Spleen (tissue), 11 donors: ENCODE measurements around the gene TGFBR3L. TPM values are rescaled to one million over a fixed set of nuclear protein-coding genes. Genes with fewer than 3 reads are reported as not detected.
A peak's percentile ranks its signal among the peaks of the same experiment; 100 is the strongest.

Experiments
- DNase-seq: peaks from one replicate; pipeline ENCODE4 v3.0.0-alpha.2; 2020
- H3K27ac ChIP-seq, 8 donors: fragments of 200-600 bp; sonication (generic) in 7 of 8; 1 replicate in 4 of 8; 2 replicates in 4 of 8; pipeline versions ENCODE4 v1.5.0 to v1.8.0; 2016 to 2021; ENCODE audit warnings: inconsistent platforms in 4 of 8, mild to moderate bottlenecking in 4 of 8, moderate library complexity in 1 of 8
- H3K27me3 ChIP-seq, 7 donors: fragments of 200-600 bp; sonication (generic) in 6 of 7; replicated peaks in 1 of 7; 1 replicate in 4 of 7; 2 replicates in 3 of 7; pipeline versions ENCODE4 v1.5.0 to v1.8.0; 2016 to 2021; ENCODE audit warnings: inconsistent platforms in 3 of 7, mild to moderate bottlenecking in 1 of 7
- H3K36me3 ChIP-seq, 6 donors: fragments of 200-600 bp; sonication (generic) in 5 of 6; 1 replicate in 4 of 6; 2 replicates in 2 of 6; pipeline versions ENCODE4 v1.5.0 to v1.8.0; 2016 to 2021; ENCODE audit warnings: inconsistent platforms in 2 of 6
- H3K4me1 ChIP-seq, 6 donors: fragments of 200-600 bp; sonication (generic) in 5 of 6; 1 replicate in 3 of 6; 2 replicates in 3 of 6; pipeline versions ENCODE4 v1.5.0 to v1.8.0; 2016 to 2021; ENCODE audit warnings: inconsistent platforms in 3 of 6
- H3K4me3 ChIP-seq, 8 donors: fragments of 200-600 bp; sonication (generic) in 7 of 8; 1 replicate in 4 of 8; 2 replicates in 4 of 8; pipeline versions ENCODE4 v1.5.0 to v1.8.0; 2016 to 2021; ENCODE audit warnings: inconsistent platforms in 4 of 8, mild to moderate bottlenecking in 4 of 8, moderate library complexity in 2 of 8
- H3K9me3 ChIP-seq, 8 donors: fragments of 200-600 bp; sonication (generic) in 7 of 8; 1 replicate in 4 of 8; 2 replicates in 4 of 8; pipeline versions ENCODE4 v1.5.0 to v1.8.0; 2016 to 2021; ENCODE audit warnings: inconsistent platforms in 4 of 8
- CTCF ChIP-seq, 11 experiments: fragments of 200-600 bp in 7 of 11; fragments of 450-650 bp in 4 of 11; sonication (generic) in 4 of 11; IDR thresholded peaks in 8 of 11; conservative IDR thresholded peaks in 3 of 11; 1 replicate in 7 of 11; 2 replicates in 4 of 11; pipeline versions ENCODE4 v1.4.0 to v1.8.0; 2016 to 2021; ENCODE audit warnings: antibody characterized with exemption in 11 of 11, inconsistent platforms in 4 of 11, mild to moderate bottlenecking in 1 of 11
- POLR2A ChIP-seq, 3 donors: fragments of 450-650 bp; IDR thresholded peaks; one replicate each; pipeline ENCODE4 v1.5.1; 2017; ENCODE audit warnings: antibody characterized with exemption in 3 of 3, mild to moderate bottlenecking in 1 of 3
- POLR2AphosphoS5 ChIP-seq, 3 donors: sonication (generic); formaldehyde crosslinking; IDR thresholded peaks; one replicate each; pipeline ENCODE4 v1.5.1; 2017; ENCODE audit warnings: antibody characterized with exemption in 3 of 3
- WGBS, 5 donors: extraction: QIAGEN DNeasy Blood & Tissue Kit in 3 of 5; methylation state at CpG; one replicate each; pipeline versions ENCODE4 v1.1.5 to v1.1.7; 2013 to 2018; 5-methylcytosine and 5-hydroxymethylcytosine counted together
- intact Hi-C: fragments of 100-400 bp; cut with DNase I; formaldehyde crosslinking; loops from one replicate; pipeline ENCODE4 v1.15.0; 2023; ENCODE audit warnings: low total_unique reads
- polyA plus RNA-seq, 3 donors: library from polyadenylated mRNA; stranded (reverse); fragments of 200-250 nt; gene quantifications; one replicate each; pipeline ENCODE4 v1.2.1, GENCODE V29; 2013
- total RNA-seq, 7 donors: library from RNA; depleted of rRNA in 3 of 7; stranded (reverse); fragments of >200 nt in 3 of 7; fragmentation: NEBNext Ultra II Directional in 4 of 7; extraction: Animal tissue kit (Norgen Biotek cat#: 25700) in 4 of 7; gene quantifications; one replicate each; pipeline versions ENCODE4 v1.1.0 to v1.2.1, GENCODE V29; 2016 to 2021
- donor health status: healthy with polysubstance abuse.
- donor health status: DM: no; HTN: no; CAD: no; lungs with moderate emphysema.
- donor health status: DM: no; HTN: no; CAD: no.
- donor health status: Bipolar disorder and iron deficiency.
- donor health status: healthy.
- donor health status: DM: no; HTN: no; CAD: no.
- donor health status: DM: yes; HTN: yes; CAD: no.

TGFBR3L gene
- total and polyA plus RNA-seq, 10 donors = 0.11 TPM; not detected in 9

GRCh38 chr19:7912697-7913564, 1.7 kb upstream of the TGFBR3L start:
- peaks cover 0 to 61% (median 39%) of the 10 kb centered on the region in 6 donors for H3K36me3 ChIP-seq
- peak in 1 of 3 donors; percentile 57 for TF ChIP-seq POLR2AphosphoS5 (IDR thresholded peaks at IDR 0.05)
- no peak for TF ChIP-seq POLR2A (IDR thresholded peaks at IDR 0.05)
- TF ChIP-seq CTCF (IDR thresholded peaks at IDR 0.05 in 8 of 11, conservative IDR thresholded peaks at IDR 0.05 in 3 of 11) = no peak
- H3K9me3 ChIP-seq = no peaks in the 10 kb centered on the region
- intact Hi-C loops = no loop called here
- peaks cover 0 to 41% (median 39%) of the 10 kb centered on the region in 7 donors for H3K27me3 ChIP-seq
- H3K4me1 ChIP-seq = peaks cover 19 to 66% (median 40%) of the 10 kb centered on the region in 6 donors
- H3K4me3 ChIP-seq = no peak overlapping the region
- WGBS, 5 donors = 93 to 96% (median 94%) methylated on average over 36 to 39 of the region's 39 CpGs
- peak; percentile 74 for DNase-seq
- H3K27ac ChIP-seq = no peak overlapping the region

DNA sequence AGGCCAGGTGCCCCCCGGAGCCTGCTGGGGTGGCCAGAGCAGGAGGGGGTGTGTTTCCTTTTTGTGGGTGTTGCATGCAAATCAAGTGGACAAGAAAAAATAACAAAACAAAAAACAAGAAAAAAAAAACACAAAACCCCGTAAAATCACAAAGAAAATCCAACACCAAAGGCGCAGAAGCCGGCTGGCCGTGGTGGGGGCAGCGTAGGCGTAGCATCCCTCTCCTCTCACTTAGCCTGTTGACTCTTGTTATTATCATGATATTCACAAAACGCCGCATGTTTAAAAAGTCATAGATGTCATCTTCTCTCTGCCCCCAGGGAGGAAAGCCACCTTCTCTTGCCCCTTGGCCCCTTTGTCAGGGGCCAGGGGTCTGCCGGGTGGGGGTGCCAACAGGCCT, 978 bp upstream of the TGFBR3L start:
- intact Hi-C loops = no loop called here
- 80 to 94% (median 88%) methylated on average over 10 of the region's 10 CpGs for WGBS, 5 donors
- H3K4me3 ChIP-seq = no peak overlapping the region
- no peaks in the 10 kb centered on the region for H3K9me3 ChIP-seq
- H3K4me1 ChIP-seq = peaks cover 20 to 66% (median 42%) of the 10 kb centered on the region in 6 donors
- no peak overlapping the region for H3K27ac ChIP-seq
- no peak for DNase-seq
- TF ChIP-seq CTCF (IDR thresholded peaks at IDR 0.05 in 8 of 11, conservative IDR thresholded peaks at IDR 0.05 in 3 of 11) (no peak), POLR2A (IDR thresholded peaks at IDR 0.05) (no peak), POLR2AphosphoS5 (IDR thresholded peaks at IDR 0.05) (no peak)
- H3K27me3 ChIP-seq = peaks cover 0 to 49% (median 46%) of the 10 kb centered on the region in 7 donors
- H3K36me3 ChIP-seq = peaks cover 0 to 54% (median 39%) of the 10 kb centered on the region in 6 donors

GRCh38 chr19:7914099-7914498, 531 bp upstream of the TGFBR3L start:
- Histone ChIP-seq H3K4me1 (peaks cover 20 to 66% (median 39%) of the 10 kb centered on the region in 6 donors), H3K4me3 (no peak overlapping the region), H3K27me3 (peaks cover 0 to 53% (median 51%) of the 10 kb centered on the region in 7 donors), H3K27ac (no peak overlapping the region), H3K9me3 (no peaks in the 10 kb centered on the region), H3K36me3 (peaks cover 0 to 50% (median 37%) of the 10 kb centered on the region in 6 donors)
- no peak for DNase-seq
- intact Hi-C loops = no loop called here
- whole genome bisulfite sequencing, 5 donors = 68 to 84% (median 71%) methylated on average over 12 of the region's 12 CpGs
- TF ChIP-seq CTCF (IDR thresholded peaks at IDR 0.05 in 8 of 11, conservative IDR thresholded peaks at IDR 0.05 in 3 of 11) (no peak), POLR2A (IDR thresholded peaks at IDR 0.05) (no peak), POLR2AphosphoS5 (IDR thresholded peaks at IDR 0.05) (no peak)
